ENCODE data around the gene DNAH1.

DNAH1 gene

DNA sequence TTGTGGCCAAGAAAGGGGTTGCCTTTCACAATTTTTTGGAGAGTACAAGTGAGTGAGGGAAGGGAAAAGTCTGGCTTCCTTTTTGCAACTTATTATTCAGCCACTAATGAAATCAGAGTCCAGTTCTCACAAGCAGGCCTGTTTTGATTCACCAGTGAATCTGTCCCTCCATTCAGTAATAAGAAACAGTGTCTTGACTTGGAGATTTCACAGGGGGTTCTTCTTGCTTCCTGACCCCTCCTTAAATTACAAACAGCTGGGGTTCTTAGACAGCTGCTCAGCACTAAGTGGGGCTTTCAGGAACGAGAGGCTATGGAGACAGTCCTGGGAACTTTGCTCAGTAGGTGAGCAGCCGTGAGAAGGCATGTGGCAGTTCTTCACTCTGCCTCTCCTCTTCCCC, 104.3 kb downstream of the DNAH1 start:
- Histone ChIP-seq H3K27ac (no peak overlapping the region), H3K36me3 (peaks cover 0 to 9% (median 0%) of the 10 kb centered on the region in 3 donors), H3K27me3 (no peaks in the 10 kb centered on the region), H3K9me3 (no peaks in the 10 kb centered on the region), H3K4me1 (no peaks in the 10 kb centered on the region), H3K4me3 (no peak overlapping the region)
- peak in 1 of 2 donors; percentile 1 for DNase-seq
- intact Hi-C loops (cut with DNase I; ENCODE audit: low total_unique reads), result no loop called here
- TF ChIP-seq, protein P1, sequence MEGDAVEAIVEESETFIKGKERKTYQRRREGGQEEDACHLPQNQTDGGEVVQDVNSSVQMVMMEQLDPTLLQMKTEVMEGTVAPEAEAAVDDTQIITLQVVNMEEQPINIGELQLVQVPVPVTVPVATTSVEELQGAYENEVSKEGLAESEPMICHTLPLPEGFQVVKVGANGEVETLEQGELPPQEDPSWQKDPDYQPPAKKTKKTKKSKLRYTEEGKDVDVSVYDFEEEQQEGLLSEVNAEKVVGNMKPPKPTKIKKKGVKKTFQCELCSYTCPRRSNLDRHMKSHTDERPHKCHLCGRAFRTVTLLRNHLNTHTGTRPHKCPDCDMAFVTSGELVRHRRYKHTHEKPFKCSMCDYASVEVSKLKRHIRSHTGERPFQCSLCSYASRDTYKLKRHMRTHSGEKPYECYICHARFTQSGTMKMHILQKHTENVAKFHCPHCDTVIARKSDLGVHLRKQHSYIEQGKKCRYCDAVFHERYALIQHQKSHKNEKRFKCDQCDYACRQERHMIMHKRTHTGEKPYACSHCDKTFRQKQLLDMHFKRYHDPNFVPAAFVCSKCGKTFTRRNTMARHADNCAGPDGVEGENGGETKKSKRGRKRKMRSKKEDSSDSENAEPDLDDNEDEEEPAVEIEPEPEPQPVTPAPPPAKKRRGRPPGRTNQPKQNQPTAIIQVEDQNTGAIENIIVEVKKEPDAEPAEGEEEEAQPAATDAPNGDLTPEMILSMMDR (IDR thresholded peaks at IDR 0.05), result no peak

DNA sequence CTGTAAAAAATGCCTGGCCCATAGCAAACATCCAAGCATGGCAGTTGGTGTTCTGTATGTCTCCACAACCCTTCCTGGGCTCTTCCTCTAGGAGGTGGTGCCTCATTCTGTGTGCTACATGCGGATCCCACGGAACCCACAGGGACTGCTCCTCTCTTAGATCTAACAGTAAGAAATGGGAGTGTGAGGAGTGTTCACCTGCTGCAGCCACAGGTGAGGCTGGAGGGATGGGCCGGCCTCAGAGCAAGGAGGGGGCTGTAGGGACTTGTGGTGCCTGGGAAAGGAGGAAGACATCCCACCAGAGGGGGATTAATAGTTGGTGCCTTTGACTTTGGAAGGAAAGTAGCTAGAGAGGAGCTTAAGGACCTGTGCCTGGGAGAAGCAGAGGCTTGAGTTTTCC, 106.5 kb downstream of the DNAH1 start:
- peak in 1 of 2 donors; percentile 41 for DNase-seq
- TF ChIP-seq, protein P1 (IDR thresholded peaks at IDR 0.05), result no peak
- H3K4me3 ChIP-seq, result no peak overlapping the region
- H3K9me3 ChIP-seq, result no peaks in the 10 kb centered on the region
- intact Hi-C loops (cut with DNase I; ENCODE audit: low total_unique reads), result no loop called here
- no peaks in the 10 kb centered on the region for H3K27me3 ChIP-seq
- H3K36me3 ChIP-seq, result peaks cover 0 to 9% (median 0%) of the 10 kb centered on the region in 3 donors
- H3K27ac ChIP-seq, result no peak overlapping the region
- H3K4me1 ChIP-seq, result no peaks in the 10 kb centered on the region

DNA sequence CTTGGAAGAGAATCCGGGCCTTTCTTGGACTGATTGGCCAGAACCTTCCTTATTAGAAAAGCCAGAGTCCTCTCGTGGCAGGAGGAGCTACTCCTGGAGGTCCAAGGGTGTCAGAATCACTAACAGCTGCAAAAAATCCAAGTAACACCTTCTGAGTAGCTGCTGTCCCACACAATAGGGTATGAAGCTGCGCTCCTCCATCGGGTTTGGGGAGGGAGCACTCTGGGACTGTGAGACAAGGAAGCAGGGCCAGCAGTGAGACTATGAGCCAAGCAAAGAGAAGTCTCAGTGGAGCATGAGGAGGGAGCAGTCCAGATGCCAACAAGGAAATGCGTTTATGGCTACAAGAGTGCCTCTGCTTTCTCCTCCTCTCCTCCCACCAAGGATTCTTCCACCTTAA, 107.1 kb downstream of the DNAH1 start:
- H3K36me3 ChIP-seq, result peaks cover 0 to 9% (median 0%) of the 10 kb centered on the region in 3 donors
- no peak overlapping the region for H3K27ac ChIP-seq
- peak in 1 of 2 donors; percentile 38 for DNase-seq
- H3K4me3 ChIP-seq, result no peak overlapping the region
- no peaks in the 10 kb centered on the region for H3K27me3 ChIP-seq
- no peaks in the 10 kb centered on the region for H3K9me3 ChIP-seq
- no peaks in the 10 kb centered on the region for H3K4me1 ChIP-seq
- TF ChIP-seq, protein P1 (IDR thresholded peaks at IDR 0.05), result no peak
- intact Hi-C loops (cut with DNase I; ENCODE audit: low total_unique reads), result no loop called here

DNA sequence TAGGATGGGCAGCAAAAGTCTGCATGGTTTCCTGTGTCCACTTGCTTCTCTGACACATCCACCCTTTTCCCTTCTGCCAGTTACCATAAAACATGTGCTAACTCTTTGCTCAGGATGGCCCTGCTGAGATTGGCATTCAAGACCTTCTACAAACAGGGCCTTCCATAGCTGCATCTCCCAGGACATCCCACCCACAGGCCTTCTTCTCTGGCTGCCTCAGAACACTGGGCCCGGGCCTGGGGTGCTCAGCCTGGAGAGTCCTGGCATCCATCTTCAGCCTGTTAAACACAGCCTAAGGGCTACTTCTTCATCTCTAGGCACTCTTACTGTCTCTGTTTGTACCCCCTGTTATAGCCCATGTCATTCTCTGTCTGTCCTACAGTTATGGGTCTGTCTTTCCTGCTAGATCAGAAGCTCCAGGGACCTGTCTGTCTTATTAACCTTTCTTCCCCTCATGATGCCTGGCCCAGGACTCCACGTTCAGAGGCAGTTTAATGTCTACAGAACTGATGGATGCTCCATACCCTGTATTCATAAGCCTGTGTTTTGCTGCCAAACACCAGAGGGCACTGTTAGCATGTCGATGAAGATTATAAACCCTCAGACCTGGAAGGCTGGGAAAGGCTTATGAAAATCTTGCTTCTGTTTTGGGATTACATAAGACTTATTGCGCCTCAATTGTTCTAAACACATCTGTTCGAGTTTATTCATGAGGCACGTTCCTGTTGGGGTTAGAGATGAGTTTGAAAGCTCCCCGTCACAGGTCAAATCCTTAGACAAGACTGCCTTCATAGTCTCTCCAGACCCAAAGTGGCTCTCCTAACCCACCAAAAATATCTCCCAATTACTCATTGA, 112.3 kb downstream of the DNAH1 start:
- no peak overlapping the region for H3K4me3 ChIP-seq
- TF ChIP-seq, protein P1 (IDR thresholded peaks at IDR 0.05), result peak; percentile 55 to 63
- H3K27me3 ChIP-seq, result no peaks in the 10 kb centered on the region
- peak; percentile 67 to 74 for DNase-seq
- peaks cover 0 to 10% (median 0%) of the 10 kb centered on the region in 4 donors for H3K4me1 ChIP-seq
- intact Hi-C loops (cut with DNase I; ENCODE audit: low total_unique reads), result loop anchor here (2.0 kb wide), 1 partner anchor 18 kb away; no protein-coding TSS in a partner anchor
- H3K27ac ChIP-seq, result no peak overlapping the region
- H3K36me3 ChIP-seq, result no peaks in the 10 kb centered on the region
- no peaks in the 10 kb centered on the region for H3K9me3 ChIP-seq

DNA sequence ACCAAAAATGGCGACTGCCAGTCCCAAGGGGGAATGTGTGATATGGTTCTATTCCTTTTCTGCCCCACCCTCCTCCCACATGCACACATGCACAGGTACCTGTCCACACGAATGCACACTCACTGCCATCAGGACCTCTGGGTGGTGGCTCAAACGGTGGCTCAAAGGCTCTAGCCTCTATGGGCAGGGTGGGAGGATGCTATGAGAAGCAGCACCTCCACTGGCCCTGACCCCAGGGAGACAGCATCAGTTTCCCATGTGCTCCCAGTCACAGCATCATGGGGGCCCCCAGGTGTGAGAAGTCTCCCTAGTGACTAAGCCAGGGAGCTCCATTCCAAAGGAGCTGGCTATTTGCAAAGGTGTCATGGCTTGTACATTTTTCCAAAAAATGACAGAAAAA, 112.9 kb downstream of the DNAH1 start:
- intact Hi-C loops (cut with DNase I; ENCODE audit: low total_unique reads), result loop anchor here (2.0 kb wide), 1 partner anchor 18 kb away; no protein-coding TSS in a partner anchor
- H3K27ac ChIP-seq, result no peak overlapping the region
- TF ChIP-seq, protein P1 (IDR thresholded peaks at IDR 0.05), result no peak
- H3K4me1 ChIP-seq, result peaks cover 0 to 14% (median 0%) of the 10 kb centered on the region in 4 donors
- no peaks in the 10 kb centered on the region for H3K36me3 ChIP-seq
- no peaks in the 10 kb centered on the region for H3K9me3 ChIP-seq
- no peak overlapping the region for H3K4me3 ChIP-seq
- H3K27me3 ChIP-seq, result no peaks in the 10 kb centered on the region
- peak in 1 of 2 donors; percentile 51 for DNase-seq
